Measurements from ENCODE around the gene MNX1. TPM values are rescaled to one million over a fixed set of nuclear protein-coding genes. Genes with fewer than 3 reads are reported as not detected.

MNX1 gene
- total and polyA plus RNA-seq, 9 of the 15 experiments (the other 6 are each of a cell fraction or from before 2014, with no cell fraction given) = 0.15 to 8.0 (median 1.4) TPM

DNA sequence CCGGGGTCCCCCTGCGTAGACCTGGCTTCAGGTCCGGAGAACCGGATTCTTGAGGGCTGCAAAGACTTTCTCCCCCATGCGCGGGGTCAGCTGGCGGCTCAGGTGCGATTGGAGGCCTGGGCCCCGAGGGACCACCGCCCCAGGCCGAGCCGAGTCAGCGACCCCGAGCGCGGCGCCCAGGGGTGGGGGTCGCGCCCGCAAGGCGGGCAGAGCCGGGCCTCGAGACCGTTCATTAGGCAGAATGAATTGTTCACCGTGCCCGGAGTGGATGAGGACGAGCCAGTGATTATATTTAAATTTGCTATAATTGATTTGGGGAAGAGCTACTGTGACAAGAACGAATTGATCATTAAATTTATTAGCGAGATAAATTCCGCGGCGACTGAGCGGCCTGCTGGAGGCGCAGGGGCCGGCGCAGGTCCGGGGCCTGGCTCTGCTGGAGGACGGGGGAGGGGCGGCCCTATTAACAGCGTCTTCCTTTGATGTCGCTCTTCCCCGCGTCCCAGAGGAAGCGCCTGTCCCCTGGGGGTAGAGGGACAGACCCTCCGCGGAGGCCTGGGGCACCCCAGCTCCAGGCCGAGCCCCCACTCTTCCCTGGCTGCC lies 7.5 kb downstream of the MNX1 start:
- H3K36me3 ChIP-seq (ENCODE audit: control insufficient read depth, insufficient read depth, low read length) = no peaks in the 10 kb centered on the region
- ChIA-PET CTCF (ENCODE audit: low intra/inter-chr PET ratio) (no interaction called here), POLR2A (interaction anchor here (0.7 to 1.5 kb wide), 2 partner anchors 9 to 11 kb away, joined by 3 to 4 read pairs; no protein-coding TSS in a partner anchor)
- intact Hi-C loops (cut with micrococcal nuclease) = no loop called here
- in situ Hi-C loops (cut with MboI) = no loop called here
- no peak overlapping the region for H3K27ac ChIP-seq (ENCODE audit: extremely low read depth, low read depth, low read length)
- H3K4me2 ChIP-seq (ENCODE audit: insufficient read depth, low read length) = no peak overlapping the region
- no peak overlapping the region for H2AFZ ChIP-seq (ENCODE audit: low read depth, low read length)
- H3K4me1 ChIP-seq (replicated peaks in 1 of 2; ENCODE audit: control insufficient read depth in 2 of 2, insufficient read depth in 2 of 2, low read length in 2 of 2) = peaks cover 16 to 37% of the 10 kb centered on the region in 2 experiments
- no peak for ATAC-seq
- DNase-seq (ENCODE audit: extremely low read depth in 1 of 4, low spot score in 3 of 4) = peak in 1 of 4 experiments; percentile 22
- BruUV-seq (replicated peaks) = no TSS peak
- H3K4me3 ChIP-seq = no peak overlapping the region
- H3K9me1 ChIP-seq (ENCODE audit: control insufficient read depth, insufficient read depth, low read length) = no peaks in the 10 kb centered on the region
- H4K20me1 ChIP-seq (replicated peaks; ENCODE audit: control insufficient read depth, insufficient read depth, low read length) = no peaks in the 10 kb centered on the region
- H3K9ac ChIP-seq (ENCODE audit: insufficient read depth in 1 of 2, low read depth in 2 of 2, low read length in 2 of 2) = 0 out of 4 replicates have a peak overlapping the region, but pooled peaks of 1 of the 2 experiments have one; percentile 10
- no peaks in the 10 kb centered on the region for H3K27me3 ChIP-seq (ENCODE audit: control insufficient read depth in 2 of 2, insufficient read depth in 2 of 2, low read length in 2 of 2)
- TF ChIP-seq ZBTB7A (IDR thresholded peaks at IDR 0.05; ENCODE audit: borderline replicate concordance, control insufficient read depth, low read depth, low read length) (no peak), POLR2G (IDR thresholded peaks at IDR 0.05; ENCODE audit: low read depth, low read length) (peak; percentile 20; the same call in 1 of the 2 replicates), POLR2AphosphoS5 (IDR thresholded peaks at IDR 0.05; ENCODE audit: control insufficient read depth, insufficient read depth, low read depth, low read length) (no peak), PHB2 (IDR thresholded peaks at IDR 0.05; ENCODE audit: low read depth) (no peak), RBFOX2 (IDR thresholded peaks at IDR 0.05; ENCODE audit: low read depth, low read length) (peak; percentile 25; the same call in 1 of the 2 replicates)
- no peaks in the 10 kb centered on the region for H3K9me3 ChIP-seq (replicated peaks; ENCODE audit: control insufficient read depth, insufficient read depth, low read depth, low read length)
- WGBS (ENCODE audit: insufficient coverage, low coverage, missing lambda C conversion rate) = 81% methylated on average over 44 of the region's 47 CpGs
- no peak for FAIRE-seq
- no peaks in the 10 kb centered on the region for H3K79me2 ChIP-seq (ENCODE audit: control insufficient read depth, insufficient read depth, low read length)
